Middle frontal gyrus (tissue), 1 donor: ENCODE measurements around the gene FREM3.
"Not testable (repeated sequence)": the region's sequence is repeated elsewhere in the genome, so short reads cannot be mapped to it uniquely, and the experiment has no call there.

Experiments
- DNase-seq: peaks from one replicate; pipeline ENCODE4 v3.0.0-alpha.2; 2015; ENCODE audit warnings: low spot score; ENCODE audit errors: extremely low spot score

FREM3 gene

DNA sequence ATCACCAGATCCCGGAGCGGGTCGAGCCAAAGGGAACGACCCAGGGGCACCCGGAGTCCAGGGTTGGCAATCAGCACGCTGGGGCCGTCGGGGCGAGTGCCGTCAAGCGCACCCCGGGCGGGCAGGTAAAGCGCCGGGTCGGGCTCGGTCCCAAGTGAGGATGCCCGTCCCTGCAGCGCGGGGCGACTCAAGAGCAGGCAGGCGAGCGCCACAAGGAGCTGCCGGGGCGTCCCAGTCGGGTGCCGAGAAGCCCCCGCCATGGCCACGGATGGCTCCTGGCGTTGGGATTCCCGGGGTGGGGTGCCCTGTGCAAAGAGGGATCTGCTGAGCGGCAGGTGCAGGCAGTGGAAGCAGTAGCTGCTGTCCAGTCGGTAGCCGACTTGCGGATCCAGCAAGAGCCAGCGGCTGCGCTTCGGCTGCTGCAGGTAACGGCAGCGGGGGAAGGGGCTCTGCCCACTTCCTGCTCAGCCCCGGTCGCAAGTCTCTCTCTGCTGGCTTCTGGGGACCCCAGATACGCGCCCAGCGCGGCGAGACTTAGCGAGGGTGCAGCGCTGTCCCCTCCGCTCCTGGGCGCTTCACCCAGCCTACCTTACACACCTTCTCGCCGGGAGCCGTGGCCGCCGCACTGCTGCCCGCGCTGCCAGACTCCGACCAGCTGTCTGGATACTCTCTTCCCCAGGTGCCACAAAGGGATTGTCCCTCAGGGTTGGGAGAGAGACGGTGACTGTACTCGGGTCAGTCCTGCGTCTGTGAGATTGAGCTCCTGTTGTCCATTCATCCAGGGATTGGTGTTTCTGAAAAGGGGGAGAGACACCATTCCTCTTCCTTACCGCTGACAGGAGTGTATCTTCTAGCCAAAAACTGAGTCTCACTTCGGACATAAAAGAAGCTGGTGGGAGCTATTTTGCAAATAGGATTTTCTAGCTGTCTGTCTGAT lies at the start of gene FREM3:
FREM3 (minus strand) TSS at position 260 of the 937 bp plus-strand sequence; CDS start at position 260, 0 bp downstream.
- DNase-seq: no peak

DNA sequence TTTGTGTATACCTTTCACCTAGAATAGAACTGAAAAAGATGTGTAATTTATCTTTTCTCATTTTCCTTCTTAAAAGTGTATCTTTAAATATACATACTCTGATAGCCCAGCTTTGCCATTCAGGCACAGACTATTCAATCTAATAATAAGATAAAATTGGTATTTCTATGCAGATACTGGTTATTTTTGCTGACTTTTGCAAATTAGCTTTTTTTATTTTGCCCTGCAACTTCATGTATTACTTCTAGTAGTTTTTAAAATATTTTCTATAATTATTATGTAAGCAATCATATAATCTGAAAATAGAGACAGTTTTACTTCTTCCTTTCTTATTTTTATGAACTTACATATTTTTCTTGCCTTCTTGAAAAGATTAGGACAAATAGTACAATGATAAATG lies 45.4 kb upstream of the FREM3 start:
- no peak for DNase-seq

DNA sequence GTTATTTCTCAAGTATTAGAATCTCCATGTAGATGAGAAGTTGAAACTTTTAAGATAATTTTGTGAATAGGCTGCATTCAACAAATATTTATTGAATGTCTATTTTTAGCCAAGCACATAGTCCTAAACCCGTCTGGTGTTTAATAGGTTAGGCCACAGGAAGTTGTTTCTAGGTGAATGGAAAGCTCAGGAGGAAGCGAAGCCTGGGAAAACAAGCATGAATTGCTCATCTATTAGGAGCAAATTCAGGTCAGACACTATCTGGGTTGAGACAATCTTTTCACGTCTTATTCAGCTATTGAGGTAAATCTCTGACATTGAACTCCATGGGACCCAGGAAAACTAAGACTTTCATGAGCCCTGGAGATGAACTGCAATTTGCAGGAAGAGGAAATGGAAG lies 43.1 kb upstream of the FREM3 start:
- no peak for DNase-seq

DNA sequence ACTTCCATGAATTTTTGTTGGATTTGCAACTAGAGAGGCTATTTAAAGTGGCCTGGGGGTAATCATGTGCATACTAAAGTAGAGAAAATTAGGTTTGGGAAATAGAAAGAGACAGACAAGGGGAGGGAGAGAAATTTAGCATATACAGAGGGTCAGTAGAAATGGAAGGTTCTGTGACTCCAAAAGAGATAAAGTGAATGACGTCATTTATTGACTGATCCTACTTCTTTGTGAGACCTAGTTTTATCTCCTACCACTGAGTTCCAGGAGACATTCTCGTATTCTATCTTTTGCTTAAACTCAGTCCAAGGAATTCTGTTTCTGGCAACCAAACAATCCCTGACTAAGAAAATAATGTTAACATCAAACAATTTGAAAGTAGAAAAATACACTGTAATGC lies 42.4 kb upstream of the FREM3 start:
- no peak for DNase-seq

DNA sequence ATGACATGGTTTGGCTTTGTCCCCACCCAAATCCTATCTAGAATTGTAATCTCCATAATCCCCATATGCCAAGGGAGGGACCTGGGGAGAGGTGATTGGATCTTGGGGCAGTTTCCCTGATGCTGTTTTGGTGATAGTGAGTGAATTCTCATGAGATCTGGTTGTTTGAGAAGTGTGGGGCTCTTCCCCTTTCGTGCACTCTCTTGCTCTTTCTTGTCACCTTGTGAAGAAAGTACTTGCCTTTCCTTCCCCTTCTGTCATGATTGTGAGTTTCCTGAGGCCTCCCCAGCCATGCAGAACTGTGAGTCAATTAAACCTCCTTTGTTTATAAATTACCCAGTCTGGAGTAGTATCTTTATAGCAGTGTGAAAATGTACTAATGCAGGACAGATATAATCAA lies 36.4 kb upstream of the FREM3 start:
- no peak for DNase-seq

DNA sequence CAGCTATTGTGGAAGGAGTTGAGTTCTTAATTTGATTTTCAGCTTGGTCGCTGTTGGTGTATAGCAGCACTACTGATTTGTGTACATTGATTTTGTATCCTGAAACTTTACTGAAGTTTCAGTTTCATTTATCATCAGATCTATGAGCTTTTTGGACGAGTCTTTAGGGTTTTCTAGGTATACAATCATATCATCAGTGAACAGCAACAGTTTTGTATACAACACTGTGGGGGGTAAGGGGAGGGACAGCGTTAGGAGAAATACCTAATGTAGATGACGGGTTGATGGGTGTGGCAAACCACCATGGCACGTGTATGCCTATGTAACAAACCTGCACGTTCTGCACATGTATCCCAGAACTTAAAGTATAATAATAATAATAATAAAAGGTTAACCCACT lies 35.6 kb upstream of the FREM3 start:
- DNase-seq: not testable (repeated sequence)

DNA sequence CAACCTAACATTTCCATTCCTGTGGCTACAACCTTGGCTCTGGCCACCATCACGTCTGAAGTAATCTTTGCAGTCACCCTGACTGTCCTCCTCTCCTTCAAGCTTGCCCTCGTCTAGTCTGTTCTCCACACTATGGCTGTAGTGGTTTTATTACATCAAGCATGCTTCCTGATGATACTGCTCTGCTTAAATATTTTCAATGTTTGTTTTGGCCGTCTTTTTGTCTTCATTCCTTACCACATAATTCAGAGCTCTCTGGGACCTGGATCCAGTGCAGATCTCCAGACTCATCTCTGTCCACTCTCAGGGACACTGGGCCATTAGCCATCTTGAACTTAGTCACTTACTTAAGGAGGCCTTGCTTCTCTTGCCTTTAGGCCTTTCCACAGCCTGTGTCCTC lies 27.7 kb upstream of the FREM3 start:
- DNase-seq: no peak

DNA sequence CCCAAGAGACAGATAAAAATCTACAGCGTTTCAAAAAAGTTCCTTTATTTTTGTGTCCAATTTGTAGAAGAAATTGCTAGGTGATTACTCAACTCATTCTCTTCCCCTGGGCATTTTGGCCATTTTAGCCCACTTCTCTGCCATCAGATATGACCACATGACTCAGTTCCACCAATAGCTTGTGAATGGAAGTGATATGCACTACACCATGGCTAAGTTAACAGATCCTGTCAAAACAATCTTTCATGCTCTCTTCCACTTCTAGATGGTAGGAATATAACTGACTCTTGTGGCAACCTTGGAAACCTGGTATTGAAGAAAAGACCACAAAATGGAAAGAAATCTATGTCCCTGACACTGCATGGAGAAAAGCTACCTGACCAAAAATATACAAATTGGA lies 26.2 kb upstream of the FREM3 start:
- DNase-seq: no peak

DNA sequence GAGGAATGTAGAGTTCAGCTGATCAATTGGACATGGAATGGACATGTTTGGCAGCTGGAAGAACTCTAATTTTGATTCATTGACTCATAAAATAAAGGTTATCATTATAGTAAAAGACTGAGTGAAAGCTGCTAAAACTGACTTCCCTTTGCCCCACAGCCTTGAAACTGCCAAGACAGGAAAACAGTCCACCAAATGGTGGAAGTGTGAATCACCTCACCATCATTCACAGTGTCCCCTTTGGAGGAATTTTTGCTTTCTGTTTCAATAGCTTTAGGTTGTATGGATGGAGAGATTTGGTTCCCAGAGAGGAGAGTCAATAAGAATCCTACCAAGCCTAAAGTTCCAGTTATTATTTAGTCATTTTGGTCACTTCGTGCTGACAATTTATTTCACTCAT lies 20.8 kb upstream of the FREM3 start:
- no peak for DNase-seq

DNA sequence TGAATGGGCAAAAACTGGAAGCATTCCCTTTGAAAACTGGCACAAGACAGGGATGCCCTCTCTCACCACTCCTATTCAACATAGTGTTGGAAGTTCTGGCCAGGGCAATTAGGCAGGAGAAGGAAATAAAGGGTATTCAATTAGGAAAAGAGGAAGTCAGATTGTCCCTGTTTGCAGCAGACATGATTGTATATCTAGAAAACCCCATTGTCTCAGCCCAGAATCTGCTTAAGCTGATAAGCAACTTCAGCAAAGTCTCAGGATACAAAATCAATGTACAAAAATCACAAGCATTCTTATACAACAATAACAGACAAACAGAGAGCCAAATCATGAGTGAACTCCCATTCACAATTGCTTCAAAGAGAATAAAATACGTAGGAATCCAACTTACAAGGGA lies 18.3 kb upstream of the FREM3 start:
- DNase-seq: not testable (repeated sequence)

DNA sequence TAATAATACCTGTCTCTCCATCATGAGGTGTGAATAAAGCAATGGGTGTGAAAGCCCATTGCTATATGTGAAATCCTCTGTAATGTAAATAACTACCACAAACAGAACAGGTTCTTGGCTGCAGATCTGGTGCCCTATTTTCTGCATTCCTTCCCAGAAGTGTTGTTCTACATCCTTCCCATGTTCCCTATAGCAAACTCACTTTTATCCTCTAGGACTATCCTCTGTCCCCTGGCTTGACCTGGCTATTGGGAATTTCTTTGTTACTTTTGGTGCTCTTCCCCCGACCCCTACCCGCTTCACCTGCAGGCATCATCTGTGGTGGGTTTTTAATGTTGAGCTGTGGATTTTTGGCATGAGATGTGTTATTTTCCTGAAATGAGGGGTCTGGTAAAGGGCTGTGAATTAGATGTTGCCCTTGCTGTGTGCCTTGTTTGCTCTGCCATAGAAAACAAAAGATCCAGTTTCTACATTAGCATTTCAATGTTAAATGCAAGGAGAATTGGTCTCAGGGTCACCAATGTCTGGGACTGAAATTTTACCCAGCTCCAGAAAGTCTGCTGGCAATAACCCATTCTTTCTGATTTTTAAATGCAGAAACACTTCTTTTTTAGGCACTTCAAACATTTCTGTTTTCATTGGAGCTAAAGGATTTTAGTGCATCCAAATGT lies 13.6 kb upstream of the FREM3 start:
- DNase-seq: no peak

DNA sequence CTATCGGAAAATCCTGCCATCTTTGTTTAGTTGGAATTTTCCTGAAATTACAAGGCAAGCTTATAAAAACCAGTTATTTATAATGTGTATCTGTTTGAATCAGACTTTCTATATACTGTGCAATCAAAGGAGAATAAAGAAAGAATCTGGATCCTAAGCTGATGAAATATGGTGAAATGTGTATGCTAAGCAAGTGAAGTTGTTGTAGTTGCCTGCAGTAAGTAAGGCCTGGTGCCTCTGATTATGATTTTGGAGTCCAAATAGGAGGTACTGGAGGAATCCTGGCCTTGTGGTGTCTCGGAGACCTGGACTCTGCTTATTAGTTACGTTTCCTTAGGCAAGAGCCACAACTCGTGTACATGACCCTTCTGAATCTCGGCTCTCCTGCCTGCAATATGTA lies 13.1 kb upstream of the FREM3 start:
- DNase-seq: no peak

DNA sequence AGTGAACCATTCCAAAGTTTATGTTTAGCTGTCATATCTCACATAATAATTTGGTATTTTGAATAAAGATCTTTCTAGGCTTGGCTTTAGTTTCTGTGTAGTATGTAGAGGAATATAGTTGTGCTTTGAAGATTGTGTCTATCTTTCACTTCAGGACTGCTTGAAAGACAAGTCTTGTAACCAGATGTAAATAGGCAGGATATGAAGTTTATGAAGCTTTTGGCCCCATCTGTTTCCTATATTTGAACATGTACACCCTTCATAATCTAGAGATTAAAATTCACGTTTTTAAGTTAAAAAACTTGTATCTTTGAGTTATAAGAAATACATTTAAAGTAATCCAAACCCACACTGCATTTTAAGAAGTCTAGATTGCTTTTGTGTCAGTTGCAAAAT lies 11.7 kb upstream of the FREM3 start:
- DNase-seq: no peak

DNA sequence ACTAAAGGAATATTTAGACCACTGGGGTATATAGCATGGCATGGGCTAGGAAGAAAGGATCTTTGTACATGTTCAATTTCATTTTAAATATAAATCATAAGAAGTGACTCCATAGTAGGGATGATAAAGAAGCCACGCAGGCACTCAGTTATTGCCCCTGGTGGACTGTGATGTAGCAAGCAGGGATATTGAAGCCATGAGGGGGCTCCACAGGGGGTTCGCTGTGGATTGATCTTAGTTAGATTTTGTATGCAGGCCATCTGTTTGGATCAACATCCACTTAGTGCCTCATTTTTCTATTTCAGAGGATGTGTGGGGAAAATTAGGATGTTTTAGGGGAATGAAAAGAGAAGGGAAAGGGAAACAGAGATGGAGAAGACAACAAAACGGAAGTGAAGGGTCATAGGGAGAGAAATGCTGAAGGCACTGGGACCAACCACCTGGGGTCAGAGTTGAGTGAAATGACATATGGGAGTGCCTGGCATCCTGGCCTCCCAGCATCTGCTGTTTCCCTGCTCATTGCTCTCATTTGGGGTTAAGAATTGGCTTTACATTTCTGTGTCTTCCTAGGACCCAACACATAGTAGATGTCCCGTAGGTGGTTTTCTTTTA lies 11.2 kb upstream of the FREM3 start:
- DNase-seq: no peak

DNA sequence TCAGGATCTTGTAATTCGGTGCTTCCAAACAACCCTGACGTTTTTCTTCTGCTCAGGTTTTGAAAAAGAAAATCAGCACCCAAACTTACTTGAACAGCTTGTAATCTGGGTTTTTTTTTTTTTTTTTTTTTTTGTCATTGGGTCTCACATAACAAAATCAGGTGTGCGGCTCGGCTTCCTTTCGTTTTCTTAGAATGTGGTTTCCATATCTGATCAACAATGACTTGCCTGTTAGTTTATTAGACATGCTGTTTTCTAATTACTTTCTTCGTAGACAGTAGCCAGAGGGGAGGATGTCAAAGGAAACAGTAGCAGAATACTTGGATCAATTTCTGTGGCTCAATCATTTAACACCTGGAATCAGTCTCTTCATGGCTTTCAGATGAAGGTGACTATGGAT lies 890 bp upstream of the FREM3 start:
- DNase-seq: no peak

DNA sequence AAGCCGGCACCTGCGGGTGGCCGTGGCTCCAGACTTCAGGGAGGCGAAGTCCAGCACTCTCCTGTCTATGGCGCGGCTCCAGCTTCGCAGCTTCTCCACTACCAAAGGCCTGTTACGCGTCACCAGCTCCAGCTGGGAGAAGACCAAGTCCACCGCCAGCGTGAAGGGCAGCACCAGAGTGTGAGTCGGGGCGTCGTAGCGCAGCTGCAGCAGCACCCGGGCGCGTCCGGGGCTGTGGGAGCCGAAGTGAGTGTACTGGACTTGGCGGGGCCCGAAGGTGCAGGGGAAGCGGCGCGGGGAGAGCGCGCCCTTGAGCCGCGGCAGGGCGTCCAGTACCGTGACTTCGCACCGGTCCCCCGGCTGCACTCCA lies 444 bp downstream of the FREM3 start:
- no peak for DNase-seq

DNA sequence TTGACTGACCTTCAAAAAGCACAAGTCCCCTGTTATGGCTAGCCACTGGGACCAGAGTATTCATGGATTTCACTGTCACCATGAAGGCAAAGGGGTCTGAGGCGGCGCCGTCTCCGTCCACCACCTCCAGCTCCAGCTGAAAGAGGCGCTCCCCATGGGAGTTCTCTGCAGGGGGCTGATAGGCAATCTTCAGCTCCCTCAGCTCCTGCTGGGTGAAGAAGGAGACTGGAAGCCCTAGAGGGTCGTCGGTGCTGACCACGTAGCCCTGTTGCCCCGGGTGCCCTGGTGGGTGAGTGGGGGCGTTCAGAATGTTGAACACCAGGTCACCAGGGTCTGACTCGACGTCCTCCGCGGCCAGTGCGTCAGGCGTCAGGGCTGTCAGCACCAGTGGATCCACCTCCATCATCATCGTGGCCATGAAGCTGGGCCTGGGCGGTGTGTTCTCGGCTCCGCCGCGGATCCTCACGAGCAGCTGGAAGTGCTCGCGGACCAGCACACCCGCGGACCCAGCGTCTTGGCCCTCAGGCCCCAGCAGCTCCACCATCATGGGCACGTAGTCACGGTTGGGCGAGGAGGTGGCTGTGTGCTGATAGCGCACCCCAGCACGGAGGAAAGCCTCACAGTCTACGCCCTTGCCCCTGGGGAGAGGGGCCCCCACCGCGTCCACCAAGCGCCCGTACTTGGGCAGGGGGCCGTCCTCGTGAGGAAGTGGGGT lies 987 bp downstream of the FREM3 start:
- no peak for DNase-seq

DNA sequence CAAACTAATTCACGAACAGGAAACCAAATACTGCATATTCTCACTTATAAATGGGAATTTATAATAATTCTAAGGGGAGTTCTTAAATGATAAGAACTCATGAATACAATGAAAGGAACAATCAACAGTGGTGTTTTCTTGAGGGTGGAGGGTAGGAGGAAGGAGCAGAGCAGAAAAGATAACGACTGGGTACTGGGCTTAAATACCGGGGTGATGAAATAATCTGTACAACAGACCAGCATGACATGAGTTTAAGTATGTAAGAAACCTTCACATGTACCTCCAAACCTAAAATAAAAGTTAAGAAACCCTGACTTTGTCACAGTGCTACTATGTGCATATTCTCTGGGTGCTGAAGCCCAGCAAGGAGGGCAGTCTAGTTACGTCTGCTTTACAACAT lies 6.6 kb downstream of the FREM3 start:
- no peak for DNase-seq

DNA sequence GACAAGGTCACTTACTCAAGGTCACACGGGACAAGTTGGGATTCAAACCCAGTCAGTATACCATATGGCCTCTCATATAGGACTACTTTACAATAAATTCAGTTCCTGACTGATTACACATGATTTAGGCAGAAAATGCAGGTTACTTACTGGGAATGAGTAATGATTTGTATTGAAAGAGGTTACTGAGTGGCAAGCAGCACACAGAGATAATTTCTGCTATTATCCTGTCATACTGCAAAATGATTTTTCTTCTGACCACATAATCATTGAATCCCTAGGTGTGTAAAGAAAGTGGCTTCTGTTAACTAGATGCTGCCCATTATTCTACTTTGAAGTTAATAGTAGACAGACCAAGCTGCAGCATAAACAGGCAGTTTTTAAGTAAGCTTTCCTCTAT lies 8.2 kb downstream of the FREM3 start:
- DNase-seq: no peak

DNA sequence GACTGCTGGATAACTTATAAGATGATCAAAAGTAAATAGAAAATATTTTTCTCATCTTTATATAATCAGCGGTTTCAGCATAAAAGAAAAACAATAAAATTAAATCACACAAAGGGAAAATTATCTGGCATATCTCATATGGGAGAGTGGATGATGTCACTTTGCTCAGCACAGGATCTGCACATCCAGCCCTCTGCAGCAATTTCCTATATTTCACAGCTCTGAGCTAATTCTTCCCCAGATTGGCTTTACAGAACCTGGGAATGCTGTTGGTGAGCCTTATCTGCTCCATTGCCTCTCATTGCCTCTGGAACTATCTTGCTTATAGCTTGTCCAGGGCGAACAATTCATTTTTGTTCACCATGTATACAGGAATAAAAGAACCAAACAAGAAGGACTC lies 21.0 kb downstream of the FREM3 start:
- DNase-seq: no peak

DNA sequence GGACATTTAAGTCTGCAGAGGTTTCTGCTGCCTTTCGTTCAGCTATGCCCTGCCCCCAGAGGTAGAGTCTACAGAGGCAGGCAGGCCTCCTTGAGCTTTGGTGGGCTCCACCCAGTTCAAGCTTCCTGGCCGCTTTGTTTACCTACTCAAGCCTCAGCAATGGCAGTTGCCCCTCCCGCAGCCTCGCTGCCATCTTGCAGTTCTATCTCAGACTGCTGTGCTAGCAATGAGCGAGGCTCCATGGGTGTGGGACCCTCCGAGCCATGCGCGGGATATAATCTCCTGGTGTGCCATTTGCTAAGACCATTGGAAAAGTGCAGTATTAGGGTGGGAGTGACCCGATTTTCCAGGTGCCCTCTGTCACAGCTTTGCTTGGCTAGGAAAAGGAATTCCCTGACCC lies 26.8 kb downstream of the FREM3 start:
- not testable (repeated sequence) for DNase-seq
